Smooth muscle cell of the brain vasculature (primary cell): ENCODE data around the gene PRR19.
A peak's percentile ranks its signal among the peaks of the same experiment; 100 is the strongest.

Source experiments
- DNase-seq: peaks from one replicate; pipeline ENCODE4 v3.0.0-alpha.2; 2012; ENCODE audit warnings: low read depth, low spot score

PRR19 gene

GRCh38 chr19:42295342-42295741, 6.6 kb upstream of the PRR19 start:
- DNase-seq, result no peak

GRCh38 chr19:42295831-42296525, 6.0 kb upstream of the PRR19 start:
- DNase-seq, result no peak

GRCh38 chr19:42297039-42297438, 4.9 kb upstream of the PRR19 start:
- no peak for DNase-seq

GRCh38 chr19:42303101-42303464, 1.2 kb downstream of the PRR19 start:
- no peak for DNase-seq

GRCh38 chr19:42303876-42304275, 1.9 kb downstream of the PRR19 start:
- DNase-seq, result no peak

- no peak for DNase-seq
Measured at GRCh38 chr19:42306646-42307045, 4.7 kb downstream of the PRR19 start.

GRCh38 chr19:42309686-42310085, 7.8 kb downstream of the PRR19 start:
- no peak for DNase-seq

- no peak for DNase-seq
Measured at GRCh38 chr19:42311657-42312056, 9.7 kb downstream of the PRR19 start.

GRCh38 chr19:42312370-42312769, 10.4 kb downstream of the PRR19 start:
- no peak for DNase-seq

GRCh38 chr19:42313096-42313839, 11.3 kb downstream of the PRR19 start, which contains the start of gene TMEM145:
Gene TMEM145, plus strand, starts transcription at chr19:42313309. Its CDS starts 68 bp downstream, at chr19:42313377.
- no peak for DNase-seq

GRCh38 chr19:42313840-42314755, 12.2 kb downstream of the PRR19 start:
- no peak for DNase-seq

GRCh38 chr19:42315024-42315423, 13.1 kb downstream of the PRR19 start:
- DNase-seq, result no peak

- DNase-seq, result no peak
Measured at GRCh38 chr19:42316223-42317211, 14.6 kb downstream of the PRR19 start.

- DNase-seq, result no peak
Measured at GRCh38 chr19:42317535-42317934, 15.6 kb downstream of the PRR19 start.

- no peak for DNase-seq
Measured at GRCh38 chr19:42322305-42322704, 20.4 kb downstream of the PRR19 start.

- DNase-seq, result no peak
Measured at GRCh38 chr19:42323473-42323851, 21.5 kb downstream of the PRR19 start.

GRCh38 chr19:42323852-42324654, 22.1 kb downstream of the PRR19 start:
- DNase-seq, result no peak

- DNase-seq, result no peak
Measured at GRCh38 chr19:42324655-42325307, 22.8 kb downstream of the PRR19 start.

- peak; percentile 99 for DNase-seq
Measured at GRCh38 chr19:42325308-42325895, 23.5 kb downstream of the PRR19 start, which contains the start of gene MEGF8. Gene MEGF8, plus strand, starts transcription at chr19:42325635. Its CDS starts 609 bp downstream, at chr19:42326244.
